Natural killer cell (primary cell): ENCODE measurements around the gene MINDY2. TPM values are rescaled to one million over a fixed set of nuclear protein-coding genes. Genes with fewer than 3 reads are reported as not detected.

ENCODE experiments used
- ATAC-seq, 3 donors: fragments of 150-1000 bp in 2 of 3; fragments of 200-7000 bp in 1 of 3; cut with Tn5 transposase; 1 replicate in 1 of 3; 2 replicates in 2 of 3; pipeline ENCODE4 v1.10.0; 2021; ENCODE audit warnings: mild to moderate bottlenecking in 2 of 3, moderate library complexity in 2 of 3
- DNase-seq, 2 donors: peaks; one replicate each; pipeline versions ENCODE4 v3.0.0 to v3.0.0-alpha.2; 2013 to 2021; ENCODE audit warnings: mixed read lengths in 1 of 2
- H3K27ac ChIP-seq: one replicate; pipeline ENCODE4 v1.5.1; 2013; ENCODE audit warnings: mild to moderate bottlenecking, low read length
- H3K27me3 ChIP-seq: one replicate; pipeline ENCODE4 v1.6.1; 2013; ENCODE audit warnings: low read length; ENCODE audit not compliant: control insufficient read depth, insufficient read depth
- H3K36me3 ChIP-seq: one replicate; pipeline ENCODE4 v1.6.1; 2013; ENCODE audit warnings: low read length; ENCODE audit not compliant: control insufficient read depth, insufficient read depth
- H3K4me1 ChIP-seq: one replicate; pipeline ENCODE4 v1.6.1; 2013; ENCODE audit warnings: low read length; ENCODE audit not compliant: control insufficient read depth, insufficient read depth
- H3K4me3 ChIP-seq: one replicate; pipeline ENCODE4 v1.5.1; 2013; ENCODE audit warnings: low read length
- H3K9me3 ChIP-seq: one replicate; pipeline ENCODE4 v1.6.1; 2013; ENCODE audit warnings: low read length; ENCODE audit not compliant: control insufficient read depth, insufficient read depth
- H3K27ac Mint-ChIP-seq, 2 donors: one replicate each; pipeline ENCODE4 v1.8.0; 2022; ENCODE audit warnings: mild to moderate bottlenecking in 2 of 2, mixed read lengths in 2 of 2, moderate library complexity in 1 of 2
- H3K27me3 Mint-ChIP-seq, 2 donors: one replicate each; pipeline ENCODE4 v1.8.0; 2022; ENCODE audit warnings: low read depth in 2 of 2, mixed read lengths in 2 of 2
- H3K36me3 Mint-ChIP-seq: one replicate; pipeline ENCODE4 v1.8.0; 2022; ENCODE audit warnings: mixed read lengths
- H3K4me1 Mint-ChIP-seq, 2 donors: one replicate each; pipeline ENCODE4 v1.8.0; 2022; ENCODE audit warnings: mixed read lengths in 2 of 2
- H3K4me3 Mint-ChIP-seq: one replicate; pipeline ENCODE4 v1.8.0; 2022; ENCODE audit warnings: mild to moderate bottlenecking, moderate library complexity, mixed read lengths
- H3K9me3 Mint-ChIP-seq, 2 donors: one replicate each; pipeline ENCODE4 v1.8.0; 2022; ENCODE audit warnings: mixed read lengths in 2 of 2
- WGBS: methylation state at CpG from one replicate; pipeline ENCODE4 v1.1.7; 2013; ENCODE audit warnings: missing lambda C conversion rate; ENCODE audit not compliant: insufficient coverage; 5-methylcytosine and 5-hydroxymethylcytosine counted together
- intact Hi-C: fragments of 100-400 bp; cut with micrococcal nuclease; formaldehyde crosslinking; loops from one replicate; pipeline ENCODE4 v1.14.2; 2022
- total RNA-seq, 4 donors: library from RNA; stranded (reverse); fragments of 120-200 nt in 1 of 4; gene quantifications; one replicate each; pipeline versions ENCODE4 v1.2.3 to v1.2.4, GENCODE V29; 2013 to 2022
- TF ChIP-seq, protein P1 (sequence below): fragments of 200-600 bp; IDR thresholded peaks from one replicate; pipeline ENCODE4 v1.8.0; 2022; ENCODE audit warnings: antibody characterized with exemption

Gene MINDY2
- total RNA-seq, 3 donors from 2014 or later (not counting 1 experiment from before 2014, with no cell fraction given), result 16.3 to 18.7 (median 18.3) TPM

DNA sequence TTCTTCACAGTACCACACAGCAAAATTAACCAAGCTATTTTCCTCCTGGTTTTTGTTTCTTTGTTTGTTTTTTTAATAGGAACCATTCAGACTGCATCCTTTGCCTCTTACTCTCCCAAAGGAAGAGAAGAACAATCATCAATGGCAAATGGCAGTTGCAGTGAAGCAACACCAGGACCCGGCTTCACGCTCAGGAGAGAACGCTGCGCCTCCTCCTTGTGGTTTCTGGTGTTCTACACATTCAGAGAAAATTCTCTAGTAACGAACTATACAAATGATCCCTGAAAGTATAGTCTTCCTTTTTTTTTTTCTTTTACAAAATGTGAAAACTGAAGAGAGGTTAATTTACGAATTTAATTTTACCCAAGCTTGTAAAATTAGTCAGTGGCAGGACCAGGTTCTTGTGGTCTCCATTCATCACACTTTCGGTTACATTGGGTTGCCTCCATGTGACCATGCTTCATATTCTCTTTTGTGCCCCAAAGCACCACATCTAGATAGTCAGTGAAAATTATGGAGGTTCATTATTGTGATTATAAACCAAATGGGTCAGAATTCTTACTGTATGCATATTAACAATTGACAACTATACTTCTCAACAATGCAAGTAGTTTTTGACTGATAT lies 10.6 kb upstream of the MINDY2 start:
- no peaks in the 10 kb centered on the region for H3K27me3 Mint-ChIP-seq
- H3K9me3 ChIP-seq, result no peaks in the 10 kb centered on the region
- no peaks in the 10 kb centered on the region for H3K27me3 ChIP-seq
- ATAC-seq (peak in 2 of 3 donors; percentile 71 to 80), DNase-seq (no peak)
- intact Hi-C loops, result no loop called here
- no peak overlapping the region for H3K4me3 ChIP-seq
- H3K27ac ChIP-seq, result no peak overlapping the region
- peak overlapping the region in 1 of 2 donors; percentile 52 for H3K27ac Mint-ChIP-seq
- peaks cover 18 to 25% of the 10 kb centered on the region in 2 donors for H3K4me1 Mint-ChIP-seq
- WGBS, result 56% methylated on average over 6 of the region's 7 CpGs
- H3K4me3 Mint-ChIP-seq, result peak overlapping the region; percentile 62
- TF ChIP-seq, protein P1, sequence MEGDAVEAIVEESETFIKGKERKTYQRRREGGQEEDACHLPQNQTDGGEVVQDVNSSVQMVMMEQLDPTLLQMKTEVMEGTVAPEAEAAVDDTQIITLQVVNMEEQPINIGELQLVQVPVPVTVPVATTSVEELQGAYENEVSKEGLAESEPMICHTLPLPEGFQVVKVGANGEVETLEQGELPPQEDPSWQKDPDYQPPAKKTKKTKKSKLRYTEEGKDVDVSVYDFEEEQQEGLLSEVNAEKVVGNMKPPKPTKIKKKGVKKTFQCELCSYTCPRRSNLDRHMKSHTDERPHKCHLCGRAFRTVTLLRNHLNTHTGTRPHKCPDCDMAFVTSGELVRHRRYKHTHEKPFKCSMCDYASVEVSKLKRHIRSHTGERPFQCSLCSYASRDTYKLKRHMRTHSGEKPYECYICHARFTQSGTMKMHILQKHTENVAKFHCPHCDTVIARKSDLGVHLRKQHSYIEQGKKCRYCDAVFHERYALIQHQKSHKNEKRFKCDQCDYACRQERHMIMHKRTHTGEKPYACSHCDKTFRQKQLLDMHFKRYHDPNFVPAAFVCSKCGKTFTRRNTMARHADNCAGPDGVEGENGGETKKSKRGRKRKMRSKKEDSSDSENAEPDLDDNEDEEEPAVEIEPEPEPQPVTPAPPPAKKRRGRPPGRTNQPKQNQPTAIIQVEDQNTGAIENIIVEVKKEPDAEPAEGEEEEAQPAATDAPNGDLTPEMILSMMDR, result no peak
- peaks cover 0 to 4% of the 10 kb centered on the region in 2 donors for H3K9me3 Mint-ChIP-seq
- no peaks in the 10 kb centered on the region for H3K4me1 ChIP-seq
- no peaks in the 10 kb centered on the region for H3K36me3 ChIP-seq
- H3K36me3 Mint-ChIP-seq, result no peaks in the 10 kb centered on the region

DNA sequence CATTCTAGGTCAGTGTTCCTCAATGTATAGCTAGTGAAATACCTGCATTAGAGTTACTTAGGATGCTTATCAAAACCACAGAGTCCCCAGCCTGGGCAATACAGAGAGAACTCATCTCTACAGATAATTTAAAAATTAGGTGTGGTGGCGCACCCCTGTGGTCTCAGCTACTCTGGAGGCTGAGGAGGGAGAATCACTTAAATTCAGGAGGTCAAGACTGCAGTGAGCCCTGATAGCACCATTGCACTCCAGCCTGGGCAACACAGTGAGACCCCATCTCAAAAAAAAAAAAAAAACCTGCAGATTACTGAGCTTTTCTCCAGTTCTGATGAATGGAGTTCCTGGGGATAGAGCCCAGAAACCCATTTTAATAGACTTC lies 10.1 kb upstream of the MINDY2 start:
- H3K27ac Mint-ChIP-seq, result peak overlapping the region in 1 of 2 donors; percentile 52
- Histone ChIP-seq H3K36me3 (no peaks in the 10 kb centered on the region), H3K4me1 (no peaks in the 10 kb centered on the region), H3K4me3 (no peak overlapping the region), H3K27ac (no peak overlapping the region), H3K9me3 (no peaks in the 10 kb centered on the region), H3K27me3 (no peaks in the 10 kb centered on the region)
- DNase-seq, result peak in 1 of 2 donors; percentile 50
- peaks cover 0 to 4% of the 10 kb centered on the region in 2 donors for H3K9me3 Mint-ChIP-seq
- peaks cover 18 to 25% of the 10 kb centered on the region in 2 donors for H3K4me1 Mint-ChIP-seq
- ATAC-seq, result peak in 2 of 3 donors; percentile 25 to 45
- intact Hi-C loops, result no loop called here
- 83% methylated on average over 1 of the region's 1 CpG for WGBS
- TF ChIP-seq, protein P1, result no peak
- H3K27me3 Mint-ChIP-seq, result no peaks in the 10 kb centered on the region
- peak overlapping the region; percentile 62 for H3K4me3 Mint-ChIP-seq
- no peaks in the 10 kb centered on the region for H3K36me3 Mint-ChIP-seq

DNA sequence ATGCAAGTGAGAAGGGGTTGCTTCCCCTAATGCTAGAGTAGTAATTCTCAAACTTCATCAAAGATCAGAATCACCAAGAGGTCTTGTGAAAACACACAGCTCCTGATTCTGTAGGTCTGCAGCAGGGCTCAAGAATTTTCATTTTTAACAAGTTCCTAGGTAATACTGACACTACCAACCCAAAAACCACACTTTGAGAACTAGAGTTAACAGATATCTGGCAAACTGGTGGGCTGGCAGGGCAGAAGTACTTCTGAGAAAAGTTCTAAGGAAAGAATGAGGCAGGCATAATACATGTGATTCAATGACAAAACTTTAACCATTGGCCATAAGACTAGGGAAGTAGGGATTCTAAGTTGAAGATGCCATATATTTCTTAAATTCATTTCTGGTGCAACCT lies 8.8 kb upstream of the MINDY2 start:
- intact Hi-C loops, result no loop called here
- no peak overlapping the region for H3K27ac Mint-ChIP-seq
- H3K4me3 Mint-ChIP-seq, result no peak overlapping the region
- H3K36me3 ChIP-seq, result no peaks in the 10 kb centered on the region
- TF ChIP-seq, protein P1, result no peak
- H3K4me1 Mint-ChIP-seq, result peaks cover 23 to 29% of the 10 kb centered on the region in 2 donors
- H3K9me3 Mint-ChIP-seq, result peaks cover 0 to 4% of the 10 kb centered on the region in 2 donors
- H3K4me1 ChIP-seq, result no peaks in the 10 kb centered on the region
- H3K36me3 Mint-ChIP-seq, result no peaks in the 10 kb centered on the region
- no peak for DNase-seq
- H3K4me3 ChIP-seq, result no peak overlapping the region
- no peaks in the 10 kb centered on the region for H3K27me3 Mint-ChIP-seq
- no peak overlapping the region for H3K27ac ChIP-seq
- peak; percentile 41 to 53 (median 48) for ATAC-seq
- no peaks in the 10 kb centered on the region for H3K9me3 ChIP-seq
- no peaks in the 10 kb centered on the region for H3K27me3 ChIP-seq

DNA sequence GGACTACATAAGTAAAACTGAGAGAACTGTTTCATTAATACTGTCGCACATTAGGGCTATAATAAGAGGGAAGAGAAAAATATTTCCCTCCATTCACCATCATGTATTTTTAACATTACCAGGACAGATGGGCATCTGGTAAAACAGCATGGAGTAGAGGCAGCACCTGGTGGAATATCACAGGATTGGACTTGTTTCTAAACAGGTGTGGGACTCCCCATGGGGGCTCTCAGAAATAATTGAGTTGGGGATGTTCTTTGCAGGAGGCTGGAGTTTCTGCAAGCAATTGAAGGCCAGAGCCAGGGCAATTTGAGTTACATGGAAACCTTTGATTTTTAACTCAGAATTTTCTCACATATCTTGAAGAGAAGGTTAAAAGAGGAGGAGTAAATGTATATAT lies 8.4 kb upstream of the MINDY2 start:
- Mint-ChIP-seq H3K36me3 (no peaks in the 10 kb centered on the region), H3K27me3 (no peaks in the 10 kb centered on the region), H3K4me3 (no peak overlapping the region), H3K9me3 (peaks cover 0 to 4% of the 10 kb centered on the region in 2 donors), H3K4me1 (peaks cover 23 to 29% of the 10 kb centered on the region in 2 donors), H3K27ac (no peak overlapping the region)
- Histone ChIP-seq H3K36me3 (no peaks in the 10 kb centered on the region), H3K27ac (no peak overlapping the region), H3K27me3 (no peaks in the 10 kb centered on the region), H3K4me1 (no peaks in the 10 kb centered on the region), H3K9me3 (no peaks in the 10 kb centered on the region), H3K4me3 (no peak overlapping the region)
- TF ChIP-seq, protein P1, result no peak
- intact Hi-C loops, result no loop called here
- no peak for ATAC-seq
- no peak for DNase-seq
- no CpG with 5 or more reads among the region's 1 CpG for WGBS
